Stimulated activated CD4-positive, alpha-beta T cell treated with anti-CD3 and anti-CD28 coated beads, Interleukin-4, amount 100 ng/mL, for 48 hours (primary cell): ENCODE results near the gene OR56B4.
"Not testable (repeated sequence)": the region's sequence is repeated elsewhere in the genome, so short reads cannot be mapped to it uniquely, and the experiment has no call there.

Source experiments
- DNase-seq, 2 donors: peaks; one replicate each; pipeline ENCODE4 v3.0.0-alpha.2; 2020; ENCODE audit warnings: low read depth in 2 of 2

OR56B4 gene, protein sequence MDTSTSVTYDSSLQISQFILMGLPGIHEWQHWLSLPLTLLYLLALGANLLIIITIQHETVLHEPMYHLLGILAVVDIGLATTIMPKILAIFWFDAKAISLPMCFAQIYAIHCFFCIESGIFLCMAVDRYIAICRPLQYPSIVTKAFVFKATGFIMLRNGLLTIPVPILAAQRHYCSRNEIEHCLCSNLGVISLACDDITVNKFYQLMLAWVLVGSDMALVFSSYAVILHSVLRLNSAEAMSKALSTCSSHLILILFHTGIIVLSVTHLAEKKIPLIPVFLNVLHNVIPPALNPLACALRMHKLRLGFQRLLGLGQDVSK

DNA sequence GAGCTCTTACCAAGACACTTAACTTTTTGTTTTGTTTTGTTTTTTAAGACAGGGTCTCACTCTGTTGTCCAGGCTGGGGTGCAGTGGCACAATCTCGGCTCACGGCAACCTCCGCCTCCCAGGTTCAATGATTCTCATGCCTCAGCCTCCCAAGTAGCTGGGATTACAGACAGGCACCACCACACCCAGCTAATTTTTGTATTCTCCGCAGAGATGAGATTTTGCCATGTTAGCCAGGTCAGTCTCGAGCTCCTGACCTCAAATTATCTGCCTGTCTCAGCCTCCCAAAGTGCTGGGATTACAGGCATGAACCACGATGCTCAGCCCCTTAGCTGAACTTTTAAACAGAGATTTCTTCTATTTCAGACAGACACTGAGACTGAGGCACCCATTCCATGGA lies at the start of gene OR56B4:
Gene OR56B4 (plus strand): TSS at position 301 of the 400 bp plus-strand sequence. CDS start 95 bp downstream, at position 396.
- not testable (repeated sequence) for DNase-seq

DNA sequence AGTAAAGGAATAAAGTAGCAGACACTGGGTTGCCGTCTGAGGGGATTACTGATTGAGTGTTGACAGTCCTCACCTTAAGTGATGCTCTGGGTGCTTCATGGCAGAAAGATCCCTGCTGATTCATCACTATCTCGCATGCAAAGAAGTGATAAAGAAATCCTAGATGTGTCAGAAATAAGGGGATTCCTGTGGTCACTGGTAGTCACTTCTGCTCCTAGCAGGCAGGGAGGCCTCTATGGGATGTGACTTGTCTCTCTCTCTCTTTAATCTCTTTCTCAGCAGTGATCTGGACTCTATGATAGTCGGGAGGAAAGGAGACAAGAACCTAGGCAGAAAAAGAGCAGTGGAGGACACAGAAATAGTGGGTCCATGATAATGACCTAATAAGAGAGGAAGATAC lies 46.0 kb upstream of the OR56B4 start:
- DNase-seq = no peak

DNA sequence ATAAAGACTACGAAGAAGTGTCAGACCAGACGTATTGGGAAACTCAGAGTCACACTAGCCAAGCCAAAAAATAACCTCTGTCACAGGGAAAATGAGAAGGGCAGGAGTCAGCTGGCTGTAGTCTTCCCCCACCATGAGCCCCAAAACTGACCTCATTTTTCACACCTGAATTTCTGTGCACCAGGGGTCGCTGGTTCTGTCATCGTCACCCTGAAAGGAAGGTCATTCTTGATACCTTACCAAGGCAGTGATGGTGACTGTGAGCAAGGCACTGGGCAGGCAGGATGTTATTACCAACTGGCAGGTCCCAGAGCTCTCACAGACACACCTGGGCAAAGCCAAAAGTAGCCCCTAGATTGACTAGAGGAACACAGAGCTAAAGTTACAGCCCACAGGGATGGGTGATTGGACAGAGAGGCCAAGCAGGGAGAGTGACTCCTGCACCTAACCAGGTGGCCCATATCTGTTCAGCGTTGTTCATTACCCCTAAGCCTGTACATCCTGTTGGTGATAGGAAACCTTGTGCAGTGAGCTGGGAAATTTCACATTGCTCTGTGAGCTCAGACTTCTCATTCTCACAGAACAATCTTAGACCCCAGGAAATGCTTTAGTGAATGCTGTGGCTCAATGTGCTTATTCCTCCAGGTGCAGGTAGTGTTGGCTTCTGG lies 44.7 kb upstream of the OR56B4 start:
- DNase-seq = no peak

DNA sequence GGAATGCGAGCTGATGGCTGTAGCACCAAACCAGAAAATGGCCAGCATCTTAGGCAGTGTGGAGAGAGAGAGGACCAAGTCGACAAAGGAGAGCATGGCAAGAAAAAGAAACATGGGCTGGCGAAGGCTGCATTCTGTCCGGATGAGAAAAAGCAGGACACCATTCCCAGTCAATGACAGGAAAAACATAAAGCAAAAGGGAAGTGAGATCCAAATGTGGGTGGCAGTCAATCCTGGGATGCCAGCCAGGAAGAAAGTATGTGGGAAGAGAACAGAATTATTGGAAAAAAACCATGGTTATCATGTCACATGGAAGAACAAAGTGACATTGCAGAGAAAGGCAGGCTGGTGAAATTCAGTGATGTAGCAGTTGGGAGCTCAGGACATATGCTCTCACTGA lies 40.0 kb upstream of the OR56B4 start:
- no peak for DNase-seq

DNA sequence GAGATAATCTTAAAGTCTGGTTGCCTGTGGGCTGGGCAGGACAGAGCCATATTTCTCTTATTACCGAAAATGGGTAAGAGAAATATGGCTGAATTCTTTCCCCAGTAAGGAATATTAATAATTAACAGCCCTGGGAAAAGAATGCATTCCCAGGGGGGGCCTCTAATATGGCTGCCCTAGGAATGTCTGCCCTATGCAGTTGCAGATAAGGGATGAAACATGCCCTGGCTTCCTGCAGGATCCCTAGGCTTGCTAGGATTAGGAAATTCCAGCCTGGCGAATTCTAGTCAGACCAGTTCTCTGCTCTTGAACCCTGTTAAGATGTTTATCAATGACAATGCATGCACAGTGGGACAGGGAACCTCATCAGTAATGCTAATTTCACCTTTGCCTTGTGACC lies 31.0 kb upstream of the OR56B4 start:
- not testable (repeated sequence) for DNase-seq

DNA sequence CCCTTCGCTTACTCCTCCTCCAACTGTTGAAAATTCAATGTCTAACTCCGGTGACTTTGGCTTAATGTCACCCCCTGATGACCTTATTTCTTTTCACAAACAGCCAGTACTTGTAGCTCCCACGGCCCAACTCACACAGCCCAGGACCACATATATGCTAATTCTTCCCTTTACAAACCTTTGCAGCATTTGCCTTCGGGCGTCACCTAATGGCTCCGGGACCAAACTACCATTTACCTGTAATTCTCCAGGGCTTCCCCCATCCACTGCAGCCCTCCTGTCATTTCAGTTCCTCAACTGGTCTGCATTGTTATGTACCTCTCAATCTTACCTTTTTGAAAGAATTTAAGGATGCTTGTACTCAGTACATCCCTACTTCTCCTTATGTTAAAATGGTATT lies 29.8 kb upstream of the OR56B4 start:
- DNase-seq = no peak

DNA sequence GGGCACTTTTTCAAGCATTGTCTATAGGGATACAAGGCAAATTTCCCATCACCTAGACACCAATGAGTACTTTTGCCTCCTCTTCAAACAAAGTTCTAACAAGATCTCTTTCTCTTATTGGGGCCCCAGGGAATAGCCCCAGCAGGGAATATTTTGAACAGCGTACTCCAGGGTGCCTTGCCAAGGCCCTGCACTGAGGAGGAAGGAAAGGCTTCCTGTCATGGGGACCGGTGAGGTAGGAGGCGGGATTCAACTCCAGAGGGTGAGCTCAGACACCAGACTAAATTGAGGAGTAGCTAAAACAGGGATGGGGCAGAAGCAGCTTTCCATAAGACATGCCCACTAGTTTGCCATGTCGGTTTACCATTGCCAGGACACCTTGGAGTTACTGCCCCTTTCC lies 28.0 kb upstream of the OR56B4 start:
- no peak for DNase-seq

DNA sequence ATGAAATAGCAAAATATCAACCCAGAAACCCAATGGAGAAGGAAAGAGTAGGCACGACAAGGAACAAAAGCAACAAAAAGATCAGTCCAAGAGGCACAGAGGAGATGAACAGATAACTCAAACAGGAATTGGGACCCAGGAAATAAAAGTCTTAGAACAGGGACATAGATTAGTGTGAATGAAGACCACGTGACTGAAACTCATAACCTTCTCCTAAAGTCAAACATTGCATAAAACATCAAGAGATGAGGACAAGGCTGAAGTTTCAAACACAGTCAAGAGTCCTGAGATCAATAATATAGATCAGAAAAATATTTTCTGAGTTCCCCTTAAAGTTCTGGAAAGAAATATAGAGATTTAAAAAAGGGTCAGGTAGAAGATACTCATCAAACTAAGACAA lies 24.4 kb upstream of the OR56B4 start:
- DNase-seq = no peak

DNA sequence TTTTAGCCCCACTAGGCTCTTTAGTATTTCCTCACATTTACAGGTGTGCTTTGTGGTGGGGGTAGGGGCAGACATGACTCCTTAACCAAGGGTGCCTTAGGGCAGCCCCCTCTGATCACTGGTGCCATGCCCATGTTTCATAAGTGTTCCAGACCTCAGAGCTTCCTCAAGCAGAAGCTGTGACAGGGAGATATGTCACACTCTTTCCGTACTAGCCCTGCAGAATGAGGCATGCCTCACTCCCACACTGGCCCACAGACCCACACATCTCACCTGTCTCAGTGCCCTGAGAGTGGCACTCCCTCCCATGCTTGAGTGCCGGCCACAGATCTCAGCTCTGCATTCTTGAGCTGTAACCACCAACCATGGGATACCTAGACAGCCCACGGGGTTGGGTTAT lies 22.9 kb upstream of the OR56B4 start:
- no peak for DNase-seq

DNA sequence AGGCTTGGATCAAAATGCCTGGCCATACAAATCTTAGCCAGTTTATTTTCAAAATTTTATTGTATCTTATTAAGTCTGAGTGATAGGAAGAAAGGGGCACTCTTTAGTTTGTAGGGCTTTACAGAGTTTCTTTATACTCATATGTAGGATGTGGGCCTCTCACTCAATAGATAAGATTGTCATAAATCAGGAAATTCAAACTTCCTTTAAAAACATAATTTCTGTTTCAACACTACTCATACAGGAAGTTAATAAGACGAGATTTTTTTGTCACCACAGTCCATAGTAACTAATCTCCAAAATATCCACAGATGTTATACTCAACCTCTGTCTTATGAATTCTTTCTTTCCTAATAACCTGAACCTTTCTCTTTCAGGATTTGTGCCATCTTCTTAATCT lies 13.3 kb upstream of the OR56B4 start:
- DNase-seq = no peak

DNA sequence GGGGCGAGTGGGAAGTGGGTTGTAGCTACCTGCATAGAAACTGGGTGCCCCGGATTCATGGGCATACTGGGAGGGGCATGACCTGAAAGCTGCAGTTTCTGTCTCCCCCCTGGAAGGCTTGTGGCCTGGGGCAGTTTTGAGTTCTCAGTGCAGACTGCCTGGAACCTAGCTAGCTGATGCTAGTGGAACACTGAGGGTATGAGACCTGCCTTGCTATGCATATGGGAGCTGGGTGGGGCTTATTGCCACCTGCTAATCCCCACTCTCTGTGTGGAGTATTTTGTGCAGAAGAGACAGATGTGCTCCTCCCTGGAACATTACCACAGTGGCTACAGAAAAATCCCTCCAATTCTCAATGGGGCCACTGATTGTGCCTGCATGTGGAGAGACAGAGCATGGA lies 11.7 kb upstream of the OR56B4 start:
- no peak for DNase-seq

DNA sequence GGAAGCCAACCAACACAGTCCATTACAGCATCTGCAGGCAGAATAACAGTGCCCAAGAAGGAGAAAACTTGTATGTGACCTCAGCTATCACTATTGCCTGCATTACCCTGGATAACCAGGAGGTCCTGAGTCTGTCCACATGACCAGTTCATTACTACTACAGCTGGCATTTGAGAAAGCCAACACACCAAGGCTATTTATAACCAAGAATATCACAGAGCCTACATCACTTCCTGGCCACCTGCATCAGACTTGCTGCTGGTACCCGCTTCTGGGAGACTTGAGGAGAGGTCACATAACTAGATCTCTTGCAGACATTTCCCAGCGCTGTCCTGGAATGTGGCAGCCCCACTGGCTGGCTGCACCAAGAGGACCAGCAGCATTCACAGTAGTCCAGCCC lies 11.1 kb upstream of the OR56B4 start:
- no peak for DNase-seq

DNA sequence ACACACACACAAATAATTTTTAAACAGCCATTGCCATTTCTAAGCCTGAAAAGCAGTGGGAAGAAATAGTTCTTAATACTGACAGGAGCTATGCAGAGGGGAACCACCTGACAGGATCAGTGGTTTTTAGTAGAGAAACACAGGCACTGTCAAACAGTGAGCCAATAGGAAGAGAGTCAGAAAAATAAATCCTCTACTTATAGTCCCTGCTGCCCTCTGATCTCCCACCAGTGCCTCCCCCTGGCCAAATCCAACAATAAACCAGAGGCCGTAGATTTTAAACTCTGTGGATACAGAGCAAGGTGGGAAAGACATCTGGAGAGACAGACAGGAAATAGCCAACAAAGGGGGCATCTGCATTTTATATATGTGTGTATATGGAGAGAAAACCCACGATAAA lies 7.9 kb upstream of the OR56B4 start:
- no peak for DNase-seq

DNA sequence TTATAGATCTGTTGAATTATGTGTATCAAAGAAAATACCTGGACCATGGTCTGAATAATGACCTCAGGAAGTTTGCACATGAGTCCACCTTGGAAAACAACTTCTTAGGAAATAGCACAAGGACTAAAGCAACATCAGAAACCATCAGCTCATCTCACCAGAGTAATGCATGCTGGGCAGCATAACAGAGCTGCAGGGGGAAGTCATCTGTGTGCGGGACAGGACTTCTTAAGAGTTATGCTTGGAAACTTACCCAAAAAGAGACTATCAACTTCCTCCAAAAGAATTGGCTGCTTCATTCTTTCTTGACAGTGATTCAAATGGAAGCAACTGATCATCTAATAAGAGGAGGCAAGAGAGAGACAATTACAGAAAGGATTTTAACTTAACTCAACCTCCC lies 2.5 kb downstream of the OR56B4 start:
- no peak for DNase-seq

DNA sequence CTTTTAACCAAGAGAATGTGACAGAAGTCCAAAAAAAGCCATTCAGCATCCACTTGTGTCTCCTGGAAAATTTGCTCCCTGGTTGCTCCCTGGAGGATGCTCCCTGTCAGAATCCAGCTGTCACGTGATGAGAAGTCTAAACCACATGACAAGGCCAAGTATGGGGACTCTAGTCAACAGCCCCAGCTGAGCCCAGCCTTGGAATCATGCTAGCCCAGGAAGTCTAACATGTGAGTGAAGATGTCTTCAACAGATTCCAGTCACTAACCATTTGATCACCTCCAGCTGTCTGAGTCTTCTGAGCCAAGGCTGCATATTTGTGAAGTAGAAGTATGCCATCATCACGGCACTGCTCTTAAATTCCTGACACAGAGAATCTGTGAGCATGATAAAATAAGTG lies 4.2 kb downstream of the OR56B4 start:
- no peak for DNase-seq

DNA sequence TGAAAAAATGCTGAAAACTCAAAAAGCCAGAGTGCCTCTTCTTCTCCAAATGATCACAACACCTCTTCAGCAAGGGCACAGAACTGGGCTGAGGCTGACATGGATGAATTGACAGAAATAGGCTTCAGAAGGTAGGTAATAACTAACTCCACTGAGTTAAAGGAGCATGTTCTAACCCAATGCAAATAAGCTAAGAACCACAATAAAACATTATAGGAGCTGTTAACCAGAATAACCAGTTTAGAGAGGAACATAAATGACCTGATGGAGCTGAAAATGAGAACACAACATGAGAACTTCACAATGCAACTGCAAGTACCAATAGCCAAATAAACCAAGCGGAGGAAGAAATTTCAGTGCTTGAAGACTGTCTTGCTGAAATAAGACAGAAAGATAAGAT lies 9.2 kb downstream of the OR56B4 start:
- no peak for DNase-seq

DNA sequence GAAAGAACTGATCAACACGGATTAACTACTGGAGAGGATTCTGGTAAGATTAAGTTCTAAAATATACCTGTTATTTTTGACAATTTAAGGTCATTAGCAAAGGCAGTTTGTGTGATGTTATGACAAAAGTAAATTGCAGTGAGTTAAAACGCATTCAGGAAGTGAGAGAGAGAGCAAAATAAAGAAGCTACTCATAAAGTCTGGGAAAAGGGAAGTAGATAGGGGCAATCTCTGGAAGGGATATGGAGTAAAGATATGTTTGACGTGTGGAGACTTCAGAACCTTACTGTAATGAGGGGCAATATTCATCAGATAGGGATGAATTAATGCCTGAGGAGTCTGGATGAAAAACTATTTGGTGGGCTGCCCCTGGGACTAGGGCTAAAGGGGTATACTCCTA lies 16.8 kb downstream of the OR56B4 start:
- DNase-seq = no peak

DNA sequence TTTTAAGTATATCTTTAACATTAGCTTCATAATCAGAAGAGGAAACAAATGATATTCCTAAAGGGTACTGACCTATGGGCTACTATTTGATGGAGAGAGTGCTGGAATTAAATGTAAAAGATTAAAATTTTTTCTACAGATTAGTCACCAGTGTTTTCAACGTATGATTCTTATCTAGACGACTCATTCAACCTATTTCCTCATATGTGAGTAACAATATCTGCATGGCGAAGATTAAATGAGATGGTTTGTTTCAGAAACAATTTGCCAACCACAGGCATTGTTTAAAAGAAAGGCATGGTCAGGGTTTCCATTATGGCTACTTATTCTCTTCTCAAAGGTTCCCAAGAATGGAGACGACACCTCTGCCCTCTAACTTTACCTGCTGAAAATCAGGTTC lies 20.4 kb downstream of the OR56B4 start:
- DNase-seq = no peak

DNA sequence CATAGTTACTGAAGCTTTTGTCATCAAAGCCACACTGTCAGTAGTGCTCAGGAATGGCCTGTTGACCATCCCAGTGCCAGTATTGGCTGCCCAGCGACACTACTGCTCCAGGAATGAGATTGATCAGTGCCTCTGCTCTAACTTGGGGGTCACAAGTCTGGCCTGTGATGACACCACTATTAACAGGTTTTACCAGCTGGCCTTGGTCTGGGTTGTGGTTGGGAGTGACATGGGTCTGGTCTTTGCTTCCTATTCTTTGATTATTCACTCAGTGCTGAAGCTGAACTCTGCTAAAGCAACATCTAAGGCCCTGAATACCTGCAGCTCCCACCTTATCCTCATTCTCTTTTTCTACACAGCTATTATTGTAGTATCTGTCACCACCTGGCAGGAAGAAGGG lies 21.5 kb downstream of the OR56B4 start:
- DNase-seq = no peak

DNA sequence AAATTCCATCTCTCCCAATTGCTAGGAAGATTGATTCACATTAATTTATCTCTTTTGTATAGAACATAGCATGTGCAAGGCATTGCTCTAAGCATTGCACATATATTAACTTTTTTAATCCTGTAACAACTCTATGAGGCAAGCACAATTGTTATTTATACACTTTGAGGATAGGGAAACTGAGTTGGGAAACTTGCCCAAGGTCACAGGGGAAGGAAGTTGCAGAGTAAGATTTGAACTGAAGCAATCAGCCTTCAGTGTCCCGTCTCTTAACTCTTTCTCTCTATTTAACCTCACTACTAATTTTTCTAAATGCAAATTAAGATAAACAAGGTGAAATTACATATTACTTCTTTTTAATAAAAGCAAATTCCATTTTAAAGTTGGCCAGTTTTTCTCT lies 22.2 kb downstream of the OR56B4 start:
- DNase-seq = no peak

DNA sequence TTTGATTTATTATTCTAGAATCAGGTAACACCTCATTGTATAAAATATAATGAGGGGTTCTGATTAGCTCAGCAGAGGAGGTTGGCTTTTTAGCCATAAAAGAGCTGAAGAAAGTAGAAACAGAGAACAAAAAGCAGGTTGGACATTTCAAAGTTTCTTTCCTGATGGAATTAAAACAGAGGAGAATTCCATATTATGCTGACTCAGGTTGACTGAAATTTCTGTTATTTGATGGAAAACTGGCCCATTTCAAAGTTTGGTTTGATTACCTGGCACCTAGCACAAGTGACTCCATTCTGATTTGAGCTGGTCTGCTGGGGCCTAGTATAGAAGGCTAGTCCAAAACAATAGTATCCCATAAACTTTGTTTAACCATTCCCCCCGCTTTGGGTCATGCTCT lies 24.9 kb downstream of the OR56B4 start:
- no peak for DNase-seq

DNA sequence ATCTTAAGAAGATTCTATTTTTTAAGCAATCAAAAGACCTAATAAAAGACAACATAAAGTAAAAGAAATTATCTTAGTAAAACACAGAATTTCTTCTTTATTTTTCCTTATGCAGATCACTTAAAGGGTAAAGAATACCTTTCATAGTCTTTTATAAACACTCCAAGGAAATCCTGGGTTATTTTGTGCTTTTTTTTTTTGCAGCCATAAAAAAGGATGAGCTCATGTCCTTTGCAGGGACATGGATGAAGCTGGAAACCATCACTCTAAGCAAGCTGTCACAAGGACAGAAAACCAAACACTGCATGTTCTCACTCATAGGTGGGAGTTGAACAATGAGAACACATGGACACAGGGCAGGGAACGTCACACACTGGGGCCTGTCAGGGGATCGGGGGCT lies 28.5 kb downstream of the OR56B4 start:
- DNase-seq = not testable (repeated sequence)

DNA sequence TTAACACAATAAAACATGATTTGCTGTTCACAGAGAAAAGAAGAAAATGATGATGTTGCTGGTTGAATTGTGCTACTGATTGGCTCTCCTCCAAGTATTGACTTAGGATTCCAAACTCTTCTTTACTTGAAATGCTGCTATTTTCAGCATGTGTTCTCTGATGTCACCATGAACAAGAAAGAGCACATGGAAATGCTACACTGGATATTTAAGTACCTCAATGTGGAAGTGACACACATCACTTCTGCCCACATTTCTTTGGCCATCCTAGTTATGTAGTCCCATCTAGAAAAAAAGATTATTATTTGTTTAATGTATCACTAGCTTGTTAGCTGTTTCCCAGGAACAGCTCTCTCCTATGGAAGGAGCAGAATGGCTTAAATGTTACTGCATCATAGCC lies 35.5 kb downstream of the OR56B4 start:
- DNase-seq = no peak

DNA sequence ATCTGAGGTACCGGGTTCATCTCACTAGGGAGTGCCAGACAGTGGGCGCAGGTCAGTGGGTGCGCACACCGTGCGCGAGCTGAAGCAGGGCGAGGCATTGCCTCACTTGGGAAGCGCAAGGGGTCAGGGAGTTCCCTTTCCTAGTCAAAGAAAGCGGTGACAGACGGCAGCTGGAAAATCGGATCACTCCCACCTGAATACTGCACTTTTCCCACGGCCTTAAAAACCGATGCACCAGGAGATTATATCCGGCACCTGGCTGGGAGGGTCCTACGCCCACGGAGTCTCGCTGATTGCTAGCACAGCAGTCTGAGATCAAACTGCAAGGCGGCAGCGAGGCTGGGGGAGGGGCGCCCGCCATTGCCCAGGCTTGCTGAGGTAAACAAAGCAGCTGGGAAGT lies 36.3 kb downstream of the OR56B4 start:
- not testable (repeated sequence) for DNase-seq
